Heart left ventricle (tissue), 16 donors: ENCODE data around the gene HLA-B. TPM values are rescaled to one million over a fixed set of nuclear protein-coding genes. Genes with fewer than 3 reads are reported as not detected.

Experiments used
- ATAC-seq, 4 donors: fragments of 200-7000 bp; cut with Tn5 transposase; one replicate each; pipeline ENCODE4 v1.9.1; 2020 to 2022; ENCODE audit warnings: moderate library complexity in 4 of 4, mild to moderate bottlenecking in 3 of 4, moderate number of reproducible peaks in 1 of 4
- DNase-seq, 5 donors: peaks; one replicate each; pipeline ENCODE4 v3.0.0-alpha.2; 2020
- H3K27ac ChIP-seq, 12 donors: fragments of 200-600 bp; sonication (generic) in 4 of 12; one replicate each; pipeline versions ENCODE4 v1.5.0 to v1.8.0; 2016 to 2022; ENCODE audit warnings: mild to moderate bottlenecking in 2 of 12
- H3K27me3 ChIP-seq, 9 donors: fragments of 200-600 bp; sonication (generic) in 2 of 9; one replicate each; pipeline versions ENCODE4 v1.5.1 to v1.8.0; 2016 to 2022; ENCODE audit warnings: mild to moderate bottlenecking in 3 of 9
- H3K36me3 ChIP-seq, 9 donors: fragments of 200-600 bp; sonication (generic) in 2 of 9; one replicate each; pipeline versions ENCODE4 v1.5.0 to v1.8.0; 2018 to 2022; ENCODE audit warnings: mild to moderate bottlenecking in 2 of 9
- H3K4me1 ChIP-seq, 12 donors: fragments of 200-600 bp; sonication (generic) in 4 of 12; one replicate each; pipeline versions ENCODE4 v1.5.0 to v1.8.0; 2016 to 2022; ENCODE audit warnings: mild to moderate bottlenecking in 3 of 12
- H3K4me3 ChIP-seq, 12 donors: fragments of 200-600 bp; sonication (generic) in 4 of 12; one replicate each; pipeline versions ENCODE4 v1.5.0 to v1.8.0; 2017 to 2022; ENCODE audit warnings: mild to moderate bottlenecking in 9 of 12, moderate library complexity in 4 of 12
- H3K9me3 ChIP-seq, 12 donors: fragments of 200-600 bp; sonication (generic) in 4 of 12; one replicate each; pipeline versions ENCODE4 v1.5.0 to v1.8.0; 2016 to 2022; ENCODE audit warnings: mild to moderate bottlenecking in 1 of 12
- CTCF ChIP-seq, 12 donors: fragments of 200-600 bp; sonication (generic) in 4 of 12; IDR thresholded peaks; one replicate each; pipeline versions ENCODE4 v1.5.0 to v1.8.0; 2018 to 2022; ENCODE audit warnings: antibody characterized with exemption in 12 of 12, mild to moderate bottlenecking in 5 of 12
- POLR2A ChIP-seq, 2 donors: fragments of 450-650 bp; IDR thresholded peaks; one replicate each; pipeline ENCODE4 v1.6.1; 2017; ENCODE audit warnings: antibody characterized with exemption in 2 of 2, mild to moderate bottlenecking in 2 of 2, moderate library complexity in 2 of 2
- WGBS, 4 donors: extraction: QIAGEN DNeasy Blood & Tissue Kit in 2 of 4; methylation state at CpG; one replicate each; pipeline versions ENCODE4 v1.1.5 to v1.1.7; 2013 to 2018; 5-methylcytosine and 5-hydroxymethylcytosine counted together
- intact Hi-C, 10 donors: fragments of 100-400 bp; cut with DNase I; formaldehyde crosslinking; loops; one replicate each; pipeline versions ENCODE4 v1.11.1 to v1.14.2; 2022
- polyA plus RNA-seq, 2 donors: library from polyadenylated mRNA; stranded (reverse); fragments of 200-250 nt; gene quantifications; one replicate each; pipeline ENCODE4 v1.2.3, GENCODE V29; 2013
- total RNA-seq, 9 donors: library from RNA; depleted of rRNA in 2 of 9; stranded (reverse); fragments of >200 nt in 2 of 9; fragmentation: NEBNext Ultra II Directional in 3 of 9; extraction: Animal tissue kit (Norgen Biotek cat#: 25700) in 3 of 9; gene quantifications; one replicate each; pipeline versions ENCODE4 v1.1.0 to v1.2.4, GENCODE V29; 2016 to 2023
- donor health status: ischemic (EF 13 %, LVEDD 7.1; RV severe dilation, severe dysfunction).
- donor health status: healthy with polysubstance abuse.
- donor health status: DM: no; HTN: yes; CAD: no.
- donor health status: DM: no; HTN: no; CAD: no.
- donor health status: ischemic (EF 25% LVEDD 6.9; RV normal size, moderate dysfunction).
- donor health status: ischemic (EF 25% LVEDD 5.7; RV mildly dilated, moderate dysfunction).
- donor health status: healthy.
- donor health status: DM: yes; HTN: yes; CAD: no.
- donor health status: ischemic (EF 35%, LVEDD 5.7; RV mildly dilated, moderate dysfunction).
- donor health status: nonischemic (EF 11% LVEDD 7.7; RV severe dilation, severe dysfunction).
- donor health status: DM: yes; HTN: yes; CAD: no.
- donor health status: PGD.
- donor health status: ischemic (EF 29% LVEDD 5.4; RV normal size, mild dysfunction).
- donor health status: nonischemic (EF 23%, LVEDD 6.1; RV moderate dilation, normal function).

HLA-B gene
- total and polyA plus RNA-seq, 11 donors, result 235 to 2,858 (median 390) TPM

- Histone ChIP-seq H3K4me3 (no peak overlapping the region), H3K9me3 (peaks cover 0 to 45% (median 13%) of the 10 kb centered on the region in 12 donors), H3K27me3 (no peaks in the 10 kb centered on the region), H3K4me1 (no peaks in the 10 kb centered on the region), H3K36me3 (no peaks in the 10 kb centered on the region), H3K27ac (no peak overlapping the region)
- DNase-seq, result no peak
- TF ChIP-seq CTCF (IDR thresholded peaks at IDR 0.05) (no peak), POLR2A (IDR thresholded peaks at IDR 0.05) (no peak)
- 31 to 55% (median 46%) methylated on average over 4 of the region's 4 CpGs for whole genome bisulfite sequencing, 4 donors
- no peak for ATAC-seq
- intact Hi-C loops, result no loop called here
These were observed 24.1 kb downstream of the HLA-B start for GRCh38 chr6:31332637-31333602.

GRCh38 chr6:31328355-31328960 lies 28.5 kb downstream of the HLA-B start:
- H3K27ac ChIP-seq, result no peak overlapping the region
- no peaks in the 10 kb centered on the region for H3K4me1 ChIP-seq
- ATAC-seq (no peak), DNase-seq (no peak)
- TF ChIP-seq CTCF (IDR thresholded peaks at IDR 0.05), result no peak
- no peak for TF ChIP-seq POLR2A (IDR thresholded peaks at IDR 0.05)
- WGBS, 4 donors, result 24 to 87% (median 61%) methylated on average over 6 to 7 of the region's 7 CpGs
- no peaks in the 10 kb centered on the region for H3K27me3 ChIP-seq
- H3K36me3 ChIP-seq, result no peaks in the 10 kb centered on the region
- H3K9me3 ChIP-seq, result peaks cover 0 to 26% (median 0%) of the 10 kb centered on the region in 12 donors
- no peak overlapping the region for H3K4me3 ChIP-seq
- intact Hi-C loops, result no loop called here

DNA sequence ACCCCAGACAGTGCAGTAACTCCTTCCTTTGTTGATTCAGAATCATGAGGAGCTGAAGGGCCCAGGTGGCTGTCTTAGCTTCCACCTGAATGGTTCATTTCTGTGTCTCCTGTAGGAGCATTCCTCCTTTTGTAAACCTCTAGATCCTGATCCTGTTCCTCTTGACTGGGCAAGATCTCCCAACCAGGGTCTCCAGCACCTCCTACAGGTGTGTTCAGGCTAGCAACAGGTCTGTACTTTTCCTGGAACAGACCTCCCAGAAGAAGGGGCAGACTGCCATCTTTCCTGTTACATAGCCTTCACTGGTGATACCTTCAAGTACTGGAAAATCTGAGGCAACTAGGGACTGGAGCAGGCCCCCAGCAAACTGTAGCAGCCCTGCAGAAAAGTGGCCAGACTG lies 35.2 kb downstream of the HLA-B start:
- no peak for TF ChIP-seq CTCF (IDR thresholded peaks at IDR 0.05)
- TF ChIP-seq POLR2A (IDR thresholded peaks at IDR 0.05), result no peak
- H3K27me3 ChIP-seq, result peaks cover 0 to 16% (median 0%) of the 10 kb centered on the region in 9 donors
- H3K4me3 ChIP-seq, result no peak overlapping the region
- no peaks in the 10 kb centered on the region for H3K36me3 ChIP-seq
- ATAC-seq (no peak), DNase-seq (no peak)
- no peaks in the 10 kb centered on the region for H3K4me1 ChIP-seq
- no peak overlapping the region for H3K27ac ChIP-seq
- H3K9me3 ChIP-seq, result peaks cover 0 to 7% (median 0%) of the 10 kb centered on the region in 12 donors
- intact Hi-C loops, result no loop called here

- intact Hi-C loops, result no loop called here
- H3K36me3 ChIP-seq, result no peaks in the 10 kb centered on the region
- no peak for ATAC-seq
- no peak overlapping the region for H3K4me3 ChIP-seq
- peaks cover 0 to under 1% (median 0%) of the 10 kb centered on the region in 12 donors for H3K9me3 ChIP-seq
- peaks cover 0 to 16% (median 0%) of the 10 kb centered on the region in 9 donors for H3K27me3 ChIP-seq
- no peaks in the 10 kb centered on the region for H3K4me1 ChIP-seq
- no peak overlapping the region for H3K27ac ChIP-seq
- DNase-seq, result no peak
- WGBS, 4 donors, result 0 to 58% (median 35%) methylated on average over 1 of the region's 1 CpG
- TF ChIP-seq CTCF (IDR thresholded peaks at IDR 0.05), result no peak
- no peak for TF ChIP-seq POLR2A (IDR thresholded peaks at IDR 0.05)
These were observed 35.8 kb downstream of the HLA-B start for GRCh38 chr6:31321005-31321707.
